Fibroblast of gingiva (primary cell): ENCODE measurements around the gene AFF3.
A peak's percentile ranks its signal among the peaks of the same experiment; 100 is the strongest.

Source experiments
- DNase-seq: peaks from one replicate; pipeline ENCODE4 v3.0.0-alpha.2; 2011; ENCODE audit warnings: low read depth

The AFF3 gene

GRCh38 chr2:100011272-100011731 is 131.1 kb downstream of the AFF3 start:
- peak; percentile 81 for DNase-seq

- DNase-seq, result no peak
These were observed 131.8 kb downstream of the AFF3 start for GRCh38 chr2:100010606-100011005.

DNA sequence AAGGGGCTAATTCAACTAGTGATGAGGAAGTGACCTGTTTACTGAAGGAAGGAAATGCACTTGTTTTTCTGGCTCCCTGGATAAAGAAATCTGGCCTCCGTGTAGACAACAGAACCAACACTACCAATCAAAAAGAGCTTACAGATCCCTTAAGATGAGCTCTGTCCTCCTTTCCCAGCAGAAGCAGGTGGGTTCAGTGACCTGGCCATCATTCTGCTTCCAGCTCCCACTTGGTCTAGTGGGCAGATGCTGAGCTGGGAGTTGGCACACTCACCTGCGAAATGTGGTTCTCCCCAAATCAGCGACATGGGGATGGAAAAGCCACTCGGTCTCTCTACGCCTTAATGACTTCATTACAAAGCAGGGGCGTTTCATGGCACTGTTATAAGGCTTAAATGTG is 132.6 kb downstream of the AFF3 start:
- DNase-seq, result no peak

- peak; percentile 68 for DNase-seq
These were observed 133.4 kb downstream of the AFF3 start for GRCh38 chr2:100008956-100009355.

DNA sequence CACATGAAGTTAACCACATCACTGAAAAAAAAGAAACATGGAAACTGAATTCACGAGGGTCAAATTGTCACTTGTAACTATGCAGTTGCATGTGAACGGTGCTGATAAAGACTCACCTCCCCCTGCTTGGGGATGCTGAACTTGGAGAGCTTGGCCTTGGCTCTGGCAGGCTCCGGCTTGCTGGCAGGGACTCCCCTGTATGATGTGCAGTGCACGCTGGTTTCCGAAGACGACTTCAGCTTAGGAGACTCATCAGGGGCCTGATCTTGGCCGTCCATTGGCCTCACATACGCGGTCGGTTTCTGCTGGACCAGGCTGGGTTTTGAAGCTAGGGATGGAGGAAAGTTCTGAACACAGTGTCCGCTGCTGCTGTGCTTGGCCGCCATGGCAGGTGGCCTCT is 135.9 kb downstream of the AFF3 start:
- DNase-seq, result no peak

DNA sequence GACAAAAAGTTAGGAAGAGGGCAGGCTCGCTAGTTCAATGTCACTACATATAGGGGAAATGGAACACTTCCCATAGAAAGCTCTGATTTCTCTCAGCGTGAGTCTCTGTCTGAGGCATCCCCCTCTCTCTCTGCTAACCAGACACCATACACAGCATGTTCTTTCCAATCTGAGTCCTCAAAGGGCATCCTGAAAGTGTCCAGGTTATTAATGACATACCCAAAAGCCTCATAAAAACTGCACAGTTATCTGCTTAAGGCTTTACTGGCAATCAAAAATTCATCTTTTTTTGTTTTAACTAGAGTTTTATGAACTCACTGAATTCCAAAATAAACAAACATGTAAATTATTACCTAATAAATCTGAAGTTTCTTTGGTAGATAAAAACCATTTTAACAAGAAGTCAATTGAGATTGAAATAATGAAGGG is 137.4 kb downstream of the AFF3 start:
- DNase-seq, result no peak

GRCh38 chr2:100004348-100004884 is 138.0 kb downstream of the AFF3 start:
- DNase-seq, result no peak

GRCh38 chr2:100002059-100002458 is 140.3 kb downstream of the AFF3 start:
- DNase-seq, result no peak

DNA sequence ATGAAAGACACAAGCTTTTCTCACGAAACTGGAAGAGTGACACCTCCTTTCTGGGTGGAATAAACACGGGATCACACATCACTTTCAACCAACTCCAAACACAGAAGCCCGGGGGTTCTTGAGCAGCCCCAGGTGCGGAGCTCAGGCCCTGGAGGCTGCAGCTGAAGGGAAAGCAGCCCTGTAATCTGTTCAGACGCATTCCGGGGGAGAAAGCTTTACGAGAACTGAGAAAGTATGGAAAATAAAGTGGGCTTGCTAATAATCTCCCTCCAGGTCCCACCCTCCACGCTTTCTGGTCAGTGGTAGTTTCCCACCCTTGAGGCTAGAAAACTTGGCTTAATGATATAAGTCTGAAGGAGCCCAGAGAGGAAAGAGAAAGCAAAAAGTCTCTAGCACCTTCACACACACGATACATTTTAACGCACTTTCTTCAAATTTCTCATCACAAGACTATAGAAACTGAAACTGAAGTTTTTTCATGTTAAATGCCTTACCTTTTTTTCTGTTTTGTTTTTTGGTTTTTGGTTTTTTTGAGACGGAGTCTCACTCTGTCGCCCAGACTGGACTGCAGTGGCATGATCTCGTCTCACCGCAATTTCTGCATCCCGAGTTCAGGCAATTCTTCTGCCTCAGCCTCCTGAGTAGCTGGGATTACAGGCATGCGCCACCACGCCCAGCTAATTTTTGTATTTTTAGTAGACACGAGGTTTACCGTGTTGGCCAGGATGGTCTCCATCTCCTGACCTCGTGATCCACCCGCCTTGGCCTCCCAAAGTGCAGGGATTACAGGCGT is 141.3 kb downstream of the AFF3 start:
- DNase-seq, result no peak

DNA sequence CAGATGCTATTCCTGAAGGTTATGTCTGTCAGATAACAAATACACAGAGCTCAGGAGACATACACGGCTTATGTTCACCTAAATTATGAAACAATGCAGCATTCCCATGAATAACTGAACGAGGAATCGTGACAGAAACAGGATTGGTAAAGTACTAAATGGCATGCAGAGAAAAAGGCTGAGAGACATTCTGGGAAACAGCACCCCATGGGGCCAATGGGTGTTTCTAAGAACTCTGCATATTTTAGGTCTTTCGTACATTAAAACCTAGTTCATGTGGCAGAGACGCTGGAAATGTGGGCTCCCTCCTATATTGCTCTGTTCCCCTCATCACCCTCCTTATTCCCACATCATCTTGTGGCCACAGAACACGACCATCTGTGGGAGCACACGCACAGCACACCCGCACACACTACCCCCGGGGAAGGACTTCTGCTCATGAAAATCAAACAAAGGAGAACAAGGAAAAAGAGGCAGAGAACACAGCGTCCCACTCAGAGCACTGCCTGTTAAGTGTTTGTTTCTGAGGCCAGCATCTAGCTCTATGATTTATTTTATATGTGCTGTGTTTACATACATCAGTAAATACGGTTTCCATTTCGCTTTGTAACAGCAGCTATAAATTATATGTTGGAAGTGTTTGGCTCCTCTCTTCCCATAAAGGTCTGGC is 143.6 kb downstream of the AFF3 start:
- no peak for DNase-seq

DNA sequence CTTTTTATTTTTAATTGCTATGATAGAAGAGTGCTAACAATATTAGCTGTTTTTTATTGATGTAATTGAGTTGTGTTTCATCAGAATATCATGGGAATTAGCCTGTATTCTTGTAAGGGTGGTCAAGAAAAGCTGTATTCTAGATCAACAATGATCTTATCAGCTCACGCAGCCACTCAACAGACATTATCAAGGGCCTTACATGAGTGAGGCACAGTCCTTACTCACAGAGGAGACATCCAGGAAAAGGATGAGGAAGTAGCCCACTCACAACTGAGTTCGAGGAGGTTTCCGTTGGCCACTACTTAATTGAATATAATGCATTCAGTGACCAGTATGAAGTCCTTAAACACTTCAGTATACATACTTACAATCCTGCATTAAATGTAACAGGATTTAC is 152.5 kb downstream of the AFF3 start:
- DNase-seq, result no peak

DNA sequence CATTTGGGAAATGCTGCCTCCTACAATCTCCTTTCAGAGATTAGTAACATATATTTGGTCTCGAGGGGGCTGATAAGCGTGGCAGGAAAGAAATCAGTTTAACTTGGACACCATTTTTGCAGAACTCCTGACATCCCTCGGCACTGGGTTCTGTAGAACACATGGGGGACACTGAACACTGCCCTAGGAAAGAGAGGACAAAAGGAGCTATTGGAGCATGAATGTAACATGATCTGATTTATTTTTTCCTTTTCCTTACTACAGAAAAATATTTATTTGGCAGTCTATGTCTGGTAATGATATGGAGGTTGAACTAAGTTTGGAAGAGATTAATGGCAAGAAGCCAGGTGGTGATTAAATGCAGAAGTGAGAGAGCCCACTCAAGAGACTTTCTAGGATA is 153.8 kb downstream of the AFF3 start:
- no peak for DNase-seq

DNA sequence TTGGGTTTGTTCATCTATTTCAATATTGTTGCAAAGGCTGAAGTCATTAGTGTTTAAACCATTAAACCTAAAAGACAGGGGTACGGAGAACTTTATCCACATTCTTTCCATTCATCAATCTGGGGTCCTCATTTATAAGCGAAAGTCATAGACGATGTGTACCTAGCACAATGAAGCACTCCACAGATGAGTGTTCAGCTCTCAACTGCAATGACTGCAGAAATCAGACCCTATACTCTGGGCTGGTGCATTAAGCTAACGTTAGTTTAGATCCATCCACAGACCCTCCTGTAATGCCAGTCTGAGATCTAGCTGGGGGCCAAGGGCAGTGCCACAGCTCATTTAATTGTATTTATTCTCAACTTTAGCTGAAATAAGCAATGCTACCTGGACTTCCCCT is 155.2 kb downstream of the AFF3 start:
- DNase-seq, result no peak

GRCh38 chr2:99984799-99985515 is 157.4 kb downstream of the AFF3 start:
- DNase-seq, result peak; percentile 76

DNA sequence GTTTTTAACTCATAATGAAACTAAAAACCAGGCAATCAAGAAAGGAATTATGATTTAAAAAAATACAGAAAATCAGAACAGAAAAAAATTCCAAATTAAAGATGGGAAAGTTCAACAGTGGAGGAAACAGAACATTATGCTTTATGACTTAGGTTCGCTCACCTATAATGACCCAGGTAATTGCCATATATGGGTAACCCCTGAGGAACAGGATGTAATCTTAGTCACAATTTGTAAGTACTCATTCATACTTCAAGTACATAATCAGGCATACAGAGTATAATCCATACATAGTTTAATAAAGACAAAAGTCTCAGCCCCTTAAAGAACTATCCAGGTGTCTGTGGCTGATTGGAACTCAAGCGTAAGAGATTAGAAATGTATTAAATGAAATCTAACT is 159.6 kb downstream of the AFF3 start:
- no peak for DNase-seq

GRCh38 chr2:99981840-99982239 is 160.6 kb downstream of the AFF3 start:
- no peak for DNase-seq

- no peak for DNase-seq
These were observed 162.2 kb downstream of the AFF3 start for GRCh38 chr2:99980176-99980575.

DNA sequence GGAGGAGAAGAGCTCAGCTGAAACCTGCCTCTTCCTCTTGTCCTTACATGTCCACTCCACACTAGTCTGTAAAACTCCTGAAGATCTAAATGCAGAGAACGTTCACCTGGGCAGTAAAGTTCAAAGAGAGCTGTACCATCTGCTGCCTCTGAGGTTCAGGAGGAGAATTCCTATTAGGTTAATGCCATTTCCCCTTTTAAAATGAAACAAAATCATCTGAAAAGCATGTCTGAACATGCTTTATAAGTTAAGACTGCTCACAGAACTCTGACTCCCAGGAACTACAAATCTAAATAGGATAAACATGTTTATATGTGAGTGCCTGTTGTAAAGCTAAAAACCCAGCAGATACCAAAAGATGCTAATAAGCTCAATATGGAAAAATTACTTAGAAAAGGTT is 164.4 kb downstream of the AFF3 start:
- no peak for DNase-seq

DNA sequence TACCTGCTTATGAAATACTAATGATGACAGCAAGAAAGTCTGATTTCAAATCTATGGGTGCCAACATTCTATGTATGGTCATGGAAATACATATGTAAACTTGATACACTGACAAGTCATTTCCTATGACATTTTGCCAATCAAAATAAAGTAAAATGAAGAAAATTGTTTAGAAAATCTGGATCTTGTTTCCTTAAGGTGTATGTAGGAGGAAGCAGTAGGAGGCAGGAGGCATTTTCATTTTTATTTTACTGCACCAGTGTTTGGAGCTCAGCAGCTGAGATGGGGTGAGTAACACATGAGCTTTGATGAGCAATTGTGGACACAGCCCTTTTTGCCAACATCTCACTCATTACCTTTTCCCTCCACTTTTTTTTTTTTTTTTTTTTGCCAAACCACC is 167.0 kb downstream of the AFF3 start:
- no peak for DNase-seq

- peak; percentile 9 for DNase-seq
These were observed 167.6 kb downstream of the AFF3 start for GRCh38 chr2:99974682-99975375.

DNA sequence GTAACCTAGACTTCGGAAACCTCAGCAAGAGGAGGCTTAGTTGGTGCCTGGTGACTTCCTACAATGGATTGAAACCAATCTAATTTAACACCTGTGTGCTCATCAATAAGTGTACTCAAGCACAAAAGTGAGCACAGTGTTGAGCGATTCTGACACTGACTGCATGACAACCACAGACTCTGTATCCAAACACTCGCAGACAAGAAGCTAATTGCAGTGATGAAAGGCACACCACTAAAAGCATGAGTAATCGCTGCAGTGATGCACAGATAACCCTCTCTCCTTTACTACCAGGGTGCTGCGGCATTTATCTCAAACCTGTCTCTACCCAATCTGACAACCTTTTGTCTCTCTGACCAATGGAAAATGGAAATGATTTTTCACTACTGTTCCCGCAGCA is 168.1 kb downstream of the AFF3 start:
- DNase-seq, result no peak

GRCh38 chr2:99971326-99971900 is 171.0 kb downstream of the AFF3 start:
- no peak for DNase-seq
